T-helper 1 cell treated with Interleukin-12 subunit alpha and Interleukin-12 subunit beta and Interleukin-4 antibody, amounts not matched to agents 30 ng/mL and 1 ng/mL, for 36 hours (primary cell): ENCODE data around the gene TTC9B. TPM values are rescaled to one million over a fixed set of nuclear protein-coding genes. Genes with fewer than 3 reads are reported as not detected.

Experiments used
- intact Hi-C: fragments of 100-400 bp; cut with micrococcal nuclease; formaldehyde crosslinking; loops from one replicate; pipeline ENCODE4 v1.15.1; 2024
- total RNA-seq: library from RNA; stranded (reverse); gene quantifications from 2 replicates; pipeline ENCODE4 v1.2.3, GENCODE V29; 2022

Gene TTC9B
- not detected in 2 replicates for total RNA-seq

GRCh38 chr19:40217934-40218890, at the start of gene TTC9B:
TSS of gene TTC9B (minus strand) at chr19:40218384. CDS start at chr19:40218381, 3 bp downstream.
- intact Hi-C loops, result no loop called here

GRCh38 chr19:40267601-40267997, 49.4 kb upstream of the TTC9B start:
- intact Hi-C loops, result no loop called here

GRCh38 chr19:40266912-40267600, 48.9 kb upstream of the TTC9B start:
- intact Hi-C loops, result no loop called here

- intact Hi-C loops, result no loop called here
These were observed 47.9 kb upstream of the TTC9B start for GRCh38 chr19:40266119-40266518.

- intact Hi-C loops, result no loop called here
These were observed 47.5 kb upstream of the TTC9B start for GRCh38 chr19:40265763-40266099.

- intact Hi-C loops, result no loop called here
These were observed 47.0 kb upstream of the TTC9B start for GRCh38 chr19:40265055-40265762.

- intact Hi-C loops, result no loop called here
These were observed 46.3 kb upstream of the TTC9B start for GRCh38 chr19:40264314-40265054.

GRCh38 chr19:40263440-40264313, 45.5 kb upstream of the TTC9B start:
- intact Hi-C loops, result no loop called here

- intact Hi-C loops, result no loop called here
These were observed 44.2 kb upstream of the TTC9B start for GRCh38 chr19:40262422-40262821.

GRCh38 chr19:40261631-40262030, 43.4 kb upstream of the TTC9B start:
- intact Hi-C loops, result no loop called here

GRCh38 chr19:40257096-40257517, 38.9 kb upstream of the TTC9B start:
- intact Hi-C loops, result no loop called here

- intact Hi-C loops, result no loop called here
These were observed 38.3 kb upstream of the TTC9B start for GRCh38 chr19:40256512-40256911.

- intact Hi-C loops, result no loop called here
These were observed 37.5 kb upstream of the TTC9B start for GRCh38 chr19:40255619-40256166.

- intact Hi-C loops, result no loop called here
These were observed 36.7 kb upstream of the TTC9B start for GRCh38 chr19:40254714-40255418.

- intact Hi-C loops, result no loop called here
These were observed 35.5 kb upstream of the TTC9B start for GRCh38 chr19:40253611-40254092.

GRCh38 chr19:40252395-40252794, 34.2 kb upstream of the TTC9B start:
- intact Hi-C loops, result no loop called here

GRCh38 chr19:40251991-40252390, 33.8 kb upstream of the TTC9B start:
- intact Hi-C loops, result no loop called here

- intact Hi-C loops, result no loop called here
These were observed 33.1 kb upstream of the TTC9B start for GRCh38 chr19:40251244-40251643.

- intact Hi-C loops, result no loop called here
These were observed 31.6 kb upstream of the TTC9B start for GRCh38 chr19:40249781-40250180.
